Neural cell (in vitro differentiated cells): ENCODE results near the gene DHRS12. TPM values are rescaled to one million over a fixed set of nuclear protein-coding genes. Genes with fewer than 3 reads are reported as not detected.

ENCODE experiments used
- H2AFZ ChIP-seq: fragments of 200-600, 300-800 bp; sonication (generic), shearing (Covaris generic); 2 replicates; pipeline ENCODE4 v1.6.0; 2014; ENCODE audit warnings: low read depth, mild to moderate bottlenecking, antibody characterized with exemption, low read length, moderate library complexity
- H3F3A ChIP-seq: fragments of 200-600 bp; shearing (Covaris generic); 2 replicates; pipeline ENCODE4 v1.6.1; 2016; ENCODE audit warnings: mild to moderate bottlenecking, moderate library complexity, mixed read lengths, antibody characterized with exemption, low read length; ENCODE audit not compliant: insufficient read depth, poor library complexity, severe bottlenecking
- H3K27ac ChIP-seq: fragments of 200-600, 300-800 bp; sonication (generic), shearing (Covaris generic); 2 replicates; pipeline ENCODE4 v1.5.1; 2014; ENCODE audit warnings: mild to moderate bottlenecking, low read length, moderate library complexity
- H3K27me3 ChIP-seq: fragments of 300-800, 200-600 bp; sonication (generic), shearing (Covaris generic); 2 replicates; pipeline ENCODE4 v1.6.0; 2014; ENCODE audit warnings: mild to moderate bottlenecking, low read depth, low read length, moderate library complexity; ENCODE audit not compliant: insufficient read depth
- H3K36me3 ChIP-seq: fragments of 300-800, 200-600 bp; sonication (generic), shearing (Covaris generic); 2 replicates; pipeline ENCODE4 v1.5.1; 2014; ENCODE audit warnings: mild to moderate bottlenecking, antibody characterized with exemption, low read length, moderate library complexity; ENCODE audit not compliant: insufficient read depth
- H3K4me2 ChIP-seq: fragments of 300-800, 200-600 bp; sonication (generic), shearing (Covaris generic); 2 replicates; pipeline ENCODE4 v1.6.0; 2014; ENCODE audit warnings: mild to moderate bottlenecking, low read length
- H3K4me3 ChIP-seq: fragments of 300-800, 200-600 bp; sonication (generic), shearing (Covaris generic); 2 replicates; pipeline ENCODE4 v1.5.1; 2014; ENCODE audit warnings: mild to moderate bottlenecking, low read length, moderate library complexity
- H3K79me2 ChIP-seq: fragments of 200-600 bp; shearing (Covaris generic); replicated peaks from 2 replicates; pipeline ENCODE4 v1.6.0; 2014; ENCODE audit warnings: mild to moderate bottlenecking, low read length, moderate library complexity; ENCODE audit not compliant: insufficient read depth
- H3K9ac ChIP-seq: fragments of 300-800, 200-600 bp; sonication (generic), shearing (Covaris generic); 2 replicates; pipeline ENCODE4 v1.6.1; 2016; ENCODE audit warnings: mild to moderate bottlenecking, low read length, mixed read lengths
- H3K9me2 ChIP-seq: fragments of 200-600 bp; shearing (Covaris generic); 2 replicates; pipeline ENCODE4 v1.6.1; 2016; ENCODE audit warnings: mild to moderate bottlenecking, low read length, mixed read lengths; ENCODE audit not compliant: insufficient read depth
- H3K9me3 ChIP-seq: fragments of 200-600, 300-800 bp; sonication (generic), shearing (Covaris generic); 2 replicates; pipeline ENCODE4 v1.6.1; 2016; ENCODE audit warnings: mild to moderate bottlenecking, mixed run types, low read length, moderate library complexity, mixed read lengths
- H4K20me1 ChIP-seq: fragments of 200-600 bp; shearing (Covaris generic); 2 replicates; pipeline ENCODE4 v1.6.1; 2016; ENCODE audit warnings: mild to moderate bottlenecking, mixed run types; ENCODE audit not compliant: insufficient read depth
- EP300 ChIP-seq: fragments of 450-650 bp; conservative IDR thresholded peaks from 2 replicates; pipeline ENCODE4 v1.6.1; 2014; ENCODE audit warnings: antibody characterized with exemption, mild to moderate bottlenecking, moderate library complexity; ENCODE audit not compliant: poor library complexity, severe bottlenecking
- EZH2 ChIP-seq: fragments of 200-600, 300-800 bp; shearing (Covaris generic), sonication (generic); IDR thresholded peaks from 2 replicates; pipeline ENCODE4 v1.6.1; 2014; ENCODE audit warnings: antibody characterized with exemption, low read length, borderline replicate concordance, mild to moderate bottlenecking; ENCODE audit not compliant: insufficient read depth, poor library complexity, severe bottlenecking
- MXI1 ChIP-seq: fragments of 450-650 bp; conservative IDR thresholded peaks from 2 replicates; pipeline ENCODE4 v1.6.1; 2014; ENCODE audit warnings: antibody characterized with exemption, mild to moderate bottlenecking; ENCODE audit not compliant: poor library complexity, severe bottlenecking
- POLR2AphosphoS5 ChIP-seq: IDR thresholded peaks from 2 replicates; pipeline ENCODE4 v1.6.1; 2012
- RAD21 ChIP-seq: fragments of 450-650 bp; conservative IDR thresholded peaks from 2 replicates; pipeline ENCODE4 v1.6.1; 2014; ENCODE audit warnings: antibody characterized with exemption, mild to moderate bottlenecking, moderate library complexity
- SMC3 ChIP-seq: fragments of 450-650 bp; conservative IDR thresholded peaks from 2 replicates; pipeline ENCODE4 v1.6.1; 2014; ENCODE audit warnings: antibody characterized with exemption, mild to moderate bottlenecking, moderate library complexity; ENCODE audit not compliant: poor library complexity
- TAF1 ChIP-seq: IDR thresholded peaks from 2 replicates; pipeline ENCODE4 v1.6.1; 2012; ENCODE audit warnings: low read depth
- polyA plus RNA-seq: library from polyadenylated mRNA; depleted of rRNA; stranded (reverse); fragments of >200 nt; gene quantifications from 2 replicates; pipeline ENCODE4 v1.2.3, GENCODE V29; 2014
- TF ChIP-seq, protein P1 (sequence below): fragments of 450-650 bp; IDR thresholded peaks from 2 replicates; pipeline ENCODE4 v1.5.1; 2014; ENCODE audit warnings: antibody characterized with exemption, mild to moderate bottlenecking, moderate library complexity; ENCODE audit not compliant: poor library complexity, severe bottlenecking
- TF ChIP-seq, protein P2 (sequence below): IDR thresholded peaks from 2 replicates; pipeline ENCODE4 v1.6.1; 2012; ENCODE audit warnings: borderline replicate concordance

The DHRS12 gene
- polyA plus RNA-seq, 1 donor from 2014 or later = 4.4 TPM

DNA sequence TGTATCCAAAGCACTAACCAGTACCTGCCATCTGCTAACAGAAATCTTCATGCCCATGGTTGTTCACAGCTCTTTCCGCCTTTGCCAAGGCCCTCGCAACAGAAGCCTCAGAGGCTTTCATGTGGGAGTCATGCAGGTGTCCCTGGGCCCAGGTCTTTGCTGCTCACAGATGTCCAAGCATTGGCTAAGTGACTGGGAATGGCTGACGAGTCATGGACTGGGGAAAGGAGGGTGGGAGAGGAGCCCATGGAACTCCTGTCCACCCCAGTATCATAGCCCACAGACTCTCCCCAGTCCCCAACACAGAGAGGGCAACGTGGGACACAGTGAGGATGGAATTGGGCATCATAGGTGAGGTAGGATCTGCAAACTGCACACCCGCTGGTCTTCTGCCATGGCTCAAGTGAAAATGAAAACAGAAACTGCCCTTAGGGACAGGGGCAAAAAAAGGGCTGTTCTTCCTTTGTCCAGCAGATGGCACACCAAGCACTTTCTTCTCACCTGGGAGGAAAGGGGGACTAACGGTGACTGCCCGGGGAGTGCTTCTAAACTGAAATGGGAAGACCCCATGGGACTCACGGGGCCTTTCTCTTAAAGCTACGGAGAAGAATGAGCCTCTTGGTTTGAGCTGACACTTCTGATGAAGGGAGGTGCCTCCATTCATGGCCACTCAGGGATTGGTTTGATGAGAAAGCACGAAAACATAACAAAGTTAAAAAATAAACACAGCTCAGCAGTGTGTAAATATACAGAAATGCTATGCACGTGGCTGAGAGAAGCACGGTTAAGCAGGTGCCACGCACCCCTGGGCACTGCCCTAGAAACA is 11.1 kb upstream of the DHRS12 start:
- Histone ChIP-seq H3K27me3 (no peaks in the 10 kb centered on the region), H3K9ac (no peak overlapping the region), H3K36me3 (no peaks in the 10 kb centered on the region), H3K4me2 (no peak overlapping the region), H4K20me1 (no peaks in the 10 kb centered on the region), H3K4me3 (no peak overlapping the region), H3K79me2 (no peaks in the 10 kb centered on the region), H2AFZ (no peak overlapping the region), H3K9me3 (no peaks in the 10 kb centered on the region), H3K27ac (no peak overlapping the region), H3F3A (no peaks in the 10 kb centered on the region), H3K9me2 (no peaks in the 10 kb centered on the region)
- TF ChIP-seq RAD21 (peak; percentile 84), MXI1 (no peak), SMC3 (peak; percentile 95), POLR2AphosphoS5 (no peak), EP300 (no peak)
- TF ChIP-seq, protein P1, sequence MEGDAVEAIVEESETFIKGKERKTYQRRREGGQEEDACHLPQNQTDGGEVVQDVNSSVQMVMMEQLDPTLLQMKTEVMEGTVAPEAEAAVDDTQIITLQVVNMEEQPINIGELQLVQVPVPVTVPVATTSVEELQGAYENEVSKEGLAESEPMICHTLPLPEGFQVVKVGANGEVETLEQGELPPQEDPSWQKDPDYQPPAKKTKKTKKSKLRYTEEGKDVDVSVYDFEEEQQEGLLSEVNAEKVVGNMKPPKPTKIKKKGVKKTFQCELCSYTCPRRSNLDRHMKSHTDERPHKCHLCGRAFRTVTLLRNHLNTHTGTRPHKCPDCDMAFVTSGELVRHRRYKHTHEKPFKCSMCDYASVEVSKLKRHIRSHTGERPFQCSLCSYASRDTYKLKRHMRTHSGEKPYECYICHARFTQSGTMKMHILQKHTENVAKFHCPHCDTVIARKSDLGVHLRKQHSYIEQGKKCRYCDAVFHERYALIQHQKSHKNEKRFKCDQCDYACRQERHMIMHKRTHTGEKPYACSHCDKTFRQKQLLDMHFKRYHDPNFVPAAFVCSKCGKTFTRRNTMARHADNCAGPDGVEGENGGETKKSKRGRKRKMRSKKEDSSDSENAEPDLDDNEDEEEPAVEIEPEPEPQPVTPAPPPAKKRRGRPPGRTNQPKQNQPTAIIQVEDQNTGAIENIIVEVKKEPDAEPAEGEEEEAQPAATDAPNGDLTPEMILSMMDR = peak; percentile 88
- TF ChIP-seq, protein P2, sequence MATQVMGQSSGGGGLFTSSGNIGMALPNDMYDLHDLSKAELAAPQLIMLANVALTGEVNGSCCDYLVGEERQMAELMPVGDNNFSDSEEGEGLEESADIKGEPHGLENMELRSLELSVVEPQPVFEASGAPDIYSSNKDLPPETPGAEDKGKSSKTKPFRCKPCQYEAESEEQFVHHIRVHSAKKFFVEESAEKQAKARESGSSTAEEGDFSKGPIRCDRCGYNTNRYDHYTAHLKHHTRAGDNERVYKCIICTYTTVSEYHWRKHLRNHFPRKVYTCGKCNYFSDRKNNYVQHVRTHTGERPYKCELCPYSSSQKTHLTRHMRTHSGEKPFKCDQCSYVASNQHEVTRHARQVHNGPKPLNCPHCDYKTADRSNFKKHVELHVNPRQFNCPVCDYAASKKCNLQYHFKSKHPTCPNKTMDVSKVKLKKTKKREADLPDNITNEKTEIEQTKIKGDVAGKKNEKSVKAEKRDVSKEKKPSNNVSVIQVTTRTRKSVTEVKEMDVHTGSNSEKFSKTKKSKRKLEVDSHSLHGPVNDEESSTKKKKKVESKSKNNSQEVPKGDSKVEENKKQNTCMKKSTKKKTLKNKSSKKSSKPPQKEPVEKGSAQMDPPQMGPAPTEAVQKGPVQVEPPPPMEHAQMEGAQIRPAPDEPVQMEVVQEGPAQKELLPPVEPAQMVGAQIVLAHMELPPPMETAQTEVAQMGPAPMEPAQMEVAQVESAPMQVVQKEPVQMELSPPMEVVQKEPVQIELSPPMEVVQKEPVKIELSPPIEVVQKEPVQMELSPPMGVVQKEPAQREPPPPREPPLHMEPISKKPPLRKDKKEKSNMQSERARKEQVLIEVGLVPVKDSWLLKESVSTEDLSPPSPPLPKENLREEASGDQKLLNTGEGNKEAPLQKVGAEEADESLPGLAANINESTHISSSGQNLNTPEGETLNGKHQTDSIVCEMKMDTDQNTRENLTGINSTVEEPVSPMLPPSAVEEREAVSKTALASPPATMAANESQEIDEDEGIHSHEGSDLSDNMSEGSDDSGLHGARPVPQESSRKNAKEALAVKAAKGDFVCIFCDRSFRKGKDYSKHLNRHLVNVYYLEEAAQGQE = no peak

DNA sequence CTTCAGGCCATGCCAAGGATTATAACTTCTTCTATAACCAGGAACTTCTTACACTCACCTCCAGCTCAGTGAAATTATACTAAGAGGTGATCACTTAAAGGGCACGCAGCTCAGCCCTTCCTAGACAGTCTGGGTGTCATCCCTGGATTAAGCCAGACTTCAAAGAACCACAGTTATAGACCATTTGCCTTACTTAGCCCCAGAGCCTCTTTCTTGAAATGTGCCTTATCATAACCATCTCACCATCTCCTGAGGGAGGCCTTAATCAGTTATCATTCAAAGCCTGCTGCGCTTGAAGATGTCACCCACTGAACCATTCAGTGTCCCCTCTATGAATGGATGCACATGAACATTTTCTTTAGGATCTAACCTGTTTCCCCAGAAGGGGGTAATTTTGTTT is 10.1 kb upstream of the DHRS12 start:
- H3K9ac ChIP-seq = no peak overlapping the region
- H3K9me2 ChIP-seq = no peaks in the 10 kb centered on the region
- H3K27me3 ChIP-seq = no peaks in the 10 kb centered on the region
- TF ChIP-seq SMC3 (no peak), TAF1 (no peak), POLR2AphosphoS5 (no peak), EZH2 (no peak), RAD21 (no peak), MXI1 (no peak), EP300 (no peak)
- TF ChIP-seq, protein P1 = no peak
- TF ChIP-seq, protein P2 = no peak
- no peaks in the 10 kb centered on the region for H3F3A ChIP-seq
- H3K36me3 ChIP-seq = no peaks in the 10 kb centered on the region
- no peaks in the 10 kb centered on the region for H4K20me1 ChIP-seq
- H3K9me3 ChIP-seq = no peaks in the 10 kb centered on the region
- no peaks in the 10 kb centered on the region for H3K79me2 ChIP-seq
- H3K27ac ChIP-seq = no peak overlapping the region
- no peak overlapping the region for H3K4me2 ChIP-seq
- no peak overlapping the region for H3K4me3 ChIP-seq
- H2AFZ ChIP-seq = no peak overlapping the region
